ENCODE measurements around the gene ASPN.

The ASPN gene

DNA sequence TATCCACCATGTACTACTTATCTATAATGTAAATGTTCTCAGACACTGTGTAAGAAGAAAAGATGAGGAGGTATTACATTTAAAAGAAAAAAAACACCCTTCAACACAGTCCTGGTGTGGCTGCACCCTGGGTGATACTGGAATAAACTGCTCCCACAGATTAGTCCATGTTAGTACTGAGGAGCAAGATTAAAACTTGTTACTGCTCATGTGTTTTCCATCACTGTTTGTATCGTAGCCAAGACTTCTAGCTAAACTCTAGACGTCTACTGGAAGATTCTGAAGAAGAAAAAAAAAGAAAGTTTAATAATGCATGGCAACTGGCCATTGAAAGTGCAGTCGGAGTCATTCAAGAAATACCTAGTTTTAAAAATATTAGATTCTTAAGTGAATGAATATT is at the start of gene ASPN:
Gene ASPN (minus strand): TSS at position 178 of the 400 bp plus-strand sequence.
- no peak for DNase-seq

DNA sequence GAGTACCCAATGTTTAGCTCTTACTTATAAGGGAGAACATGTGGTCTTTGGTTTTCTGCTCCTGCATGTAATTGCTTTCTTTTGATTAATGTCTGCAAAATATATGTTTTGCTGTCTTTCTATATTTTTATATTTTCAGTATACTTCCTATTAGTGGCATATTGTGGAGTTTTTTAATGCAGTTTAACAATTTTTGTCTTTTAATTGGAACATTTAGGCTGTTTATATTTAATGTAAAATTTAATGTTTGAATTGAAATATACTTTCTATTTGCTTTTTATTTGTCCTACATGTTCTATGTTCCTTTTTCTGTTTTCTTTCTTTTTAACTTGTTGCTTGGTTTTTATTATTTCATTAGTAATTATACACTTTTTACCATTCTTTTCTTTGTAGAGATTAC is 48.6 kb upstream of the ASPN start:
- no peak for DNase-seq

GRCh38 chr9:92529124-92529523 is 46.8 kb upstream of the ASPN start:
- no peak for DNase-seq

- no peak for DNase-seq
These were observed 46.2 kb upstream of the ASPN start for GRCh38 chr9:92528522-92528849.

GRCh38 chr9:92527832-92528521 is 45.7 kb upstream of the ASPN start:
- no peak for DNase-seq

DNA sequence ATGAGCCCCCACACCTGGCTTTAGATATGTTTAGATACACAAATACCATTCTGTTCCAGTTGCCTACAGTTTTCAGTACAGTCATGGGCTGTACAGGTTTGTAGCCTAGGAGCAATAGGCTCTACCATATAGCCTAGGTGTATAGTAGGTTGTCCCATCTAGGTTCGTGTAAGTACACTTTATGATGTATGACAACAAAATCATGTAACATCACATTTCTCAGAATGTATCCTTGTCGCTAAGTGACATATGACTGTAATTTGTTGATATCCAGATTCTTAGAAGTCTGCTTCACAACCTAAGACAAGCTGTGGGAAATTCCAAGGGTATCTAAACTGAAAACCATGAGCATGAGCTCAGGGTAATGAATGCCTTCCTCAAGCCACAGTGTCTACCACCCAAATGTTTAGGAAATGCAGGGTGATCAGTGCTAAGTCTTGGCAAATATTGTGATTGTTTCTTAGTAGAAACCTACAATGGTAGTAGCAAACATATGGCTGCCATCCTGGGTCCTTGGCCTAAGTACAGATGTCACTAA is 45.1 kb upstream of the ASPN start:
- no peak for DNase-seq

- DNase-seq, result no peak
These were observed 43.0 kb upstream of the ASPN start for GRCh38 chr9:92525306-92525705.

- no peak for DNase-seq
These were observed 42.6 kb upstream of the ASPN start for GRCh38 chr9:92524881-92525280.

DNA sequence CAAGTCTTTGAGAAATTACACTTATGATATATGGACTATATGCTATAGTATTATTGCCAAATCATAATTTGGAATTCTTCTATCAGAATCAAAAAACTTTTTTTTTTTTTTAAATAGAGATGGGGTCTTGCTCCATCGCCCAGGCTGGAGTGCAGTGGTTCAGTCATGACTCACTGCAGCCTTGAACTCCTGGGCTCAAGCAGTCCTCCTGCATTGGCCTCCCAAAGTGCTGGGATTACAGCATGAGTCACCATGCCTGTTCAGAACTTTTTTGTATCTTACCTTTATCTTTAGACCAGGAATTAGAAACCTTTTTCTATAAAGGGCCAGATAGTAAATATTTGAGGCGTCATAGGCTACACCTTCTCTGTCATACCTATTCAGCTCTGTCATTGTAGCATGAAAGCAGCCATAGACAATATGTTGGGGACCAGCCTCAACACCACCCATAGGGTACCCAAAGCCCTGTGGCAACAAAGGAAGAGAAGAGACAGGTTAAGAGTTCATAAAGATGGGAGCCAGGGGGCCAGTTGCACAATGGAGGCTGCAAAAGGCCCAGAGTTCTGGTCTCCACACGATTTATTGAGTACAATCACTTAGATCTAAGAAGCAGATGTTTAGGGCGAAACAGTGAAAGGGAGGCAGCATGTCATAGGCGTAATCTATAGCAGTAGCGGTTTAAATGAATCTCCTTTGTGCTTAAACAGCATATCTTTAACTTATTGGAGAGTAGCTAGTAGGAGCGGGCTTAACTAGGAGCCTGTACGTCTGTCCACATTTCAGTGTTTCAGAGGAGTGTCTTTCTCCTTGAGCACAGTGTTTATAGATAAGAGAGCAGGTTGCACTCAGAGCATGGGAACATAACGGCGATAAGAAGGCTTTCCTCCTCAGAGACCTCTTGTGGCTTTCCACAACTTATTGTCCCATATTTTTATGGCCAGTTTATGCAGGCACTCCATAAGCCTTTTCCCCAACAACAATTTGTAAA is 41.0 kb upstream of the ASPN start:
- DNase-seq, result no peak

- no peak for DNase-seq
These were observed 38.5 kb upstream of the ASPN start for GRCh38 chr9:92520837-92521236.

DNA sequence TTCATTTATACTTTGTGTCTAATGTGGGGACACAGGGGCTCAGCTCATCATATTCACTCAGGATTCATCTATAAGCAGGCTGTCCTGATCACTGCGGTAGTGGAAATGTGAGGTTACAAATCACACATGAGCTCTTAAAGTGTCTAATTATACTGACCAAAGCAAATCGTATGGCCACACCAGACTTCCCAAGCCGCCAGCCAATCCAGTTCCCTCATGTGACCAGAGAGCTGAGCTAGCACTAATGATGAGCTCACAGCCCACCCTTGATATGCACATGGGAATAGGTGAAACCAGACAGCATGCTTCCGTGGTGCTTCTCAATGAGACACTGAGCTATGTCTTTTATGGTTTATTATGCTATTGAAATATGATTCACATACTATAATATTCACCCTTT is 35.9 kb upstream of the ASPN start:
- no peak for DNase-seq

- no peak for DNase-seq
These were observed 34.7 kb upstream of the ASPN start for GRCh38 chr9:92517046-92517445.

DNA sequence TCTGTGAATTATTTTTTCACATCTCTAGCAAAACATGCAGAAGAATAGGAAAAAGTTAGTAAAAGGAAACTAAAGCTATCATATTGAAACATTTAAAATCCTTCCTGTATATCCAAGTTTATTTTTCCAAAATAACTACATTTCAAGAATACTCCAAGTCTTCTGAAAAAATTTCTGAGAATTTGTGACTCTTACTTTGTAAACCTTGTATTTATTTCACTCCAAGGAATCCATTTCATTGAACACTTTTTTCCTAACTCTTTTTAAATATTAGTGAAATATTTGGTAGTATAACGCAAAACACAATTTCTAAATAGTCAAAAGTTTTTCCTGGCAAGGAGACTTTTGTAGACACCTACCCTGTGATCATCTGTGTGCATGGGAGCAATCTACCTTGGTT is 34.2 kb upstream of the ASPN start:
- no peak for DNase-seq

GRCh38 chr9:92514635-92515034 is 32.3 kb upstream of the ASPN start:
- no peak for DNase-seq

GRCh38 chr9:92513349-92513748 is 31.0 kb upstream of the ASPN start:
- DNase-seq, result no peak

GRCh38 chr9:92512622-92513021 is 30.3 kb upstream of the ASPN start:
- DNase-seq, result no peak

DNA sequence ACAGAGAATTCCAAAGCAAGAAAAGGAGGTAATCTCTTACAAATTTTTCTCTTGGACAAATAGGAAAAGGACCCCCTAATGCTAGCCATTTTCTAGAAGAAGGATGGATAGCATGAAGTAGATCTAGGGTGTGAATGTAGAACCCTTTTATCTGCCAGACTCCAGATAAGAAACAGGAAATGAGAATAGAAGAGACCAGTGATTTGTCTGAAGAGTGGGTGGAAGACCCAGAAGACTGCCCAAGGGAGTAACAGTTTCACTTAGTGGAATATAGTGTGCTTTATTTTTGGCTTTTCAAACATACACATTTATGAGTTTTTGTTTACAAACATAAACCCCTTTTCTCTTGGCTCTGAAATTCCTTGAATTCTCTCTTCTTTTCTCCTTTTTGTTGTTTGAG is 28.4 kb upstream of the ASPN start:
- no peak for DNase-seq

GRCh38 chr9:92509050-92509449 is 26.7 kb upstream of the ASPN start:
- DNase-seq, result no peak

DNA sequence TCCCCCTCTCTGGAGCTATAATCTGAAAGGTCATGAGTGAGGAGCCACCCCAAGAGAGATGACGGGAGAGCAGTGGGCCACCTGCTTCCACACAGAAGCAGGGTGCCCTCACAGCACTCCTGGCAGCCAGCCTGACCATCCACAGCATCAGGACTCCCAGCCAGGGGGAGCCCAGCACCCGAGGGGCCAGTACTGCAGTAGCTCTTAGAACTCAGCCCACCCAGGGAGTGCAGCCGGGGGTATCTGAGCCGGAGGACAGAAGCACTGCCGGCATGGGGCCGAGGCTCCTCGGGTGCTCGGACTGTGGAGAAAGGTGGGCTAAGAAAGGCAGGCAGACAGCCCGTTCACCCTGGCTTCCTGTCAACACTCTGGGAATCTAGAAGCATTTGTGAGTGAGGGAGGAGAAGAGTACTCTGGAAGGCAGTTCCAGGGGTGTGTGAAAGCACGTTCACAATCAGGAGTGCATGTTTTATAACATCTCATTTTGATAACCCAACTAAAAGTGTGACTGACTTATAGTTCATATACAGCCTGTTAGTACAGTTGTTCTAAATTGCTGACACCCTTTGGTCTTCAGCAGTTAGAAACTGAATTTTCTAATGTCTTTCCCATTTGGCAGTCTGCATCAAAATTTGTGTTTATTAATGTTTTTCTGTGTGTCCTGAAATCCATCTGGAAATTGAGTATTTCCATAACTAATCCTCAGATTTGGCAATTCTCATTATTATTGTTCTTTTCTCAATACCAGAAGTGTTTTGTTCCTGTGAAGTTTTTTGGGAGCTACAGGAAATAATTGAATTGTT is 25.9 kb upstream of the ASPN start:
- no peak for DNase-seq

DNA sequence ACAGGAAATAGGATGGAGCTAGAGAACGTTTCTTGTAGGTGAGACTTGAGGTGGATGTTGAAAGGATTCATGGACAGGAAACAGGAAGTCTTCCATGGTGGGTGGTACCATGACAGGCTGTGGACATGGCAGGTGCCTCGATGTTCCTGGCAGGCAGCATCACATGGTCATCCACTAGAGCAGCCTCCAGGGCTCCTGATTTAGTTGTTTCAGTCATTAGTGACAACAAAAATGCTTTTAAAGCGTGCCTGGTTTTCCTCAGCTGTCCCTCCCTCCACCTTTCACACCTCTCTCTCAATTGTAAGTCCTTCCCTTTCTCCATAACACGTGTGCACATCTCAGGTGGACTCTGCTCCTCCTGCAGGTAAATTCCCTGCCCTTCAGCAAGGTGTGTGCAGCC is 25.2 kb upstream of the ASPN start:
- DNase-seq, result no peak

GRCh38 chr9:92507005-92507404 is 24.7 kb upstream of the ASPN start:
- no peak for DNase-seq

- no peak for DNase-seq
These were observed 24.0 kb upstream of the ASPN start for GRCh38 chr9:92506184-92506857.

GRCh38 chr9:92504881-92505280 is 22.6 kb upstream of the ASPN start:
- DNase-seq, result no peak
